ENCODE data around the gene CRISPLD2. TPM values are rescaled to one million over a fixed set of nuclear protein-coding genes. Genes with fewer than 3 reads are reported as not detected.
"Not testable (repeated sequence)": the region's sequence is repeated elsewhere in the genome, so short reads cannot be mapped to it uniquely, and the experiment has no call there.

The CRISPLD2 gene
- total RNA-seq, 2 experiments from 2014 or later, result 0.16 TPM; not detected in 1

- H3K36me3 Mint-ChIP-seq (ENCODE audit: low read depth), result no peaks in the 10 kb centered on the region
- H3K4me3 Mint-ChIP-seq, result no peak overlapping the region
- ATAC-seq (no peak), DNase-seq (no peak)
- intact Hi-C loops (cut with micrococcal nuclease), result no loop called here
- peaks cover 10% of the 10 kb centered on the region for H3K27me3 Mint-ChIP-seq
- H3K4me1 Mint-ChIP-seq (ENCODE audit: low read depth), result no peaks in the 10 kb centered on the region
- POLR2A ChIA-PET, result no interaction called here
- CTCF ChIA-PET, result no interaction called here
- H3K9me3 Mint-ChIP-seq, result no peaks in the 10 kb centered on the region
- no peak overlapping the region for H3K27ac Mint-ChIP-seq
- TF ChIP-seq CTCF (IDR thresholded peaks at IDR 0.05), result no peak
Measured at GRCh38 chr16:84828322-84828721, 8.5 kb downstream of the CRISPLD2 start.

- Mint-ChIP-seq H3K9me3 (no peaks in the 10 kb centered on the region), H3K4me3 (no peak overlapping the region), H3K27ac (no peak overlapping the region), H3K36me3 (ENCODE audit: low read depth) (no peaks in the 10 kb centered on the region), H3K27me3 (peaks cover 8% of the 10 kb centered on the region), H3K4me1 (ENCODE audit: low read depth) (no peaks in the 10 kb centered on the region)
- ChIA-PET POLR2A (no interaction called here), CTCF (no interaction called here)
- DNase-seq, result no peak
- no peak for TF ChIP-seq CTCF (IDR thresholded peaks at IDR 0.05)
- intact Hi-C loops (cut with micrococcal nuclease), result no loop called here
- ATAC-seq, result no peak
Measured at GRCh38 chr16:84829168-84829965, 9.6 kb downstream of the CRISPLD2 start.

DNA sequence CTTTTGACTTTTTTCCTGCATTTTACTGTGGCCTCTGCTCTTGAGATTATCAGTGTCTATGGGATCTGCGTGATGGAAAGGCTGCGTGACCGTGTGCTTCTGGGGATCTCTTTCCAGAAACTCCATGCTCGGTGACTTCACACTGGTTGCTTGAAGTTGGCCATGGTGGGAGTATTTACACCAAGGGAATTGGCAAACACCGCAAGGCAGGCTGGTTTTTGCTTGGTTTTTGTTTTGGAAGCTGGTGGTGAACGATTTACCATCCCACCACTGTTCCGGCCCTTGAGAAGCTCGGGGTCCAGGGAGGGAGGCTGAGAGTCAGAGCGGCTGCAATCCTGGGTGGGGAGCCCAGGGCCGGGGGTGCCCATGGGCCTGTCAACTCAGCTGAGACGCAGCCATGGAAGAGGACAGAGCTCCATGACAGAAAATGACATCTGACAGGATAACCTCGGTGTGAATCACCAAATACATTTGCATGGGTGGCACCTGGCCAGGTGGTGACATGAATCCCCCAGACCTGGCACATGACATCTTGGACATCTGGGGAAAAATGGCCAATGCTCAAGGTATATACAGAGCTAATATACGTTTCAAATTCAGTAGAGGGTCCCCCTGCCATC lies 11.1 kb downstream of the CRISPLD2 start:
- ATAC-seq (no peak), DNase-seq (no peak)
- Mint-ChIP-seq H3K9me3 (no peaks in the 10 kb centered on the region), H3K4me1 (ENCODE audit: low read depth) (no peaks in the 10 kb centered on the region), H3K36me3 (ENCODE audit: low read depth) (no peaks in the 10 kb centered on the region), H3K27ac (no peak overlapping the region), H3K27me3 (peaks cover 3% of the 10 kb centered on the region), H3K4me3 (no peak overlapping the region)
- no peak for TF ChIP-seq CTCF (IDR thresholded peaks at IDR 0.05)
- ChIA-PET POLR2A (interaction anchor here (0.7 kb wide), 1 partner anchor 33 kb away, joined by 3 read pairs; no protein-coding TSS in a partner anchor), CTCF (interaction anchor here (1.5 kb wide), 1 partner anchor 76 kb away, joined by 5 read pairs; no protein-coding TSS in a partner anchor)
- intact Hi-C loops (cut with micrococcal nuclease), result no loop called here

DNA sequence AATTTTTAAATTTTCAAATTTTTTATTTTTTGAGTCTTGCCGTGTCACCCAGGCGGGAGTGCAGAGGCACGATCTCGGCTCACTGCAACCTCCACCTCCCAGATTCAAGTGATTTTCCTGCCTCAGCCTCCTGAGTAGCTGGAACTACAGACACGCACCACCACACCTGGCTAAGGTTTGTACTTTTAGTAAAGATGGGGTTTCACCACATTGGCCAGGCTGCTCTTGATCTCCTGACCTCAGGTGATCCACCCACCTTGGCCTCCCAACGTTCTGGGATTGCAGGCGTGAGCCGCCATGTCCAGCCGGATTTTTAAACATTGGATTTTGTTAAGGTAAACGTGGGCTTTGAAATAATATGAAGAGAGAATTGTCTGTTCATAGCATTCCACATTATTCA lies 11.9 kb downstream of the CRISPLD2 start:
- H3K4me1 Mint-ChIP-seq (ENCODE audit: low read depth); H3K36me3 Mint-ChIP-seq (ENCODE audit: low read depth); H3K4me3 Mint-ChIP-seq; H3K27ac Mint-ChIP-seq; H3K9me3 Mint-ChIP-seq; intact Hi-C loops (cut with micrococcal nuclease); H3K27me3 Mint-ChIP-seq; POLR2A ChIA-PET; ATAC-seq; DNase-seq: not testable (repeated sequence)
- CTCF ChIA-PET, result interaction anchor here (1.5 kb wide), 1 partner anchor 77 kb away, joined by 5 read pairs; no protein-coding TSS in a partner anchor

- Mint-ChIP-seq H3K27me3 (peaks cover 4% of the 10 kb centered on the region), H3K27ac (no peak overlapping the region), H3K9me3 (no peaks in the 10 kb centered on the region), H3K4me1 (ENCODE audit: low read depth) (no peaks in the 10 kb centered on the region), H3K4me3 (no peak overlapping the region), H3K36me3 (ENCODE audit: low read depth) (no peaks in the 10 kb centered on the region)
- ChIA-PET CTCF (interaction anchor here (0.6 to 0.8 kb wide), 2 partner anchors 138 to 354 kb away, joined by 3 to 4 read pairs; no protein-coding TSS in a partner anchor), POLR2A (no interaction called here)
- intact Hi-C loops (cut with micrococcal nuclease), result no loop called here
- no peak for TF ChIP-seq CTCF (IDR thresholded peaks at IDR 0.05)
- no peak for ATAC-seq
- DNase-seq, result no peak
Measured at GRCh38 chr16:84832488-84833143, 12.8 kb downstream of the CRISPLD2 start.

All from activated CD8-positive, alpha-beta T cell treated with anti-CD3 and anti-CD28 coated beads for 36 hours (primary cell).